ENCODE data around the gene C2CD5. TPM values are rescaled to one million over a fixed set of nuclear protein-coding genes. Genes with fewer than 3 reads are reported as not detected.

Gene C2CD5, protein sequence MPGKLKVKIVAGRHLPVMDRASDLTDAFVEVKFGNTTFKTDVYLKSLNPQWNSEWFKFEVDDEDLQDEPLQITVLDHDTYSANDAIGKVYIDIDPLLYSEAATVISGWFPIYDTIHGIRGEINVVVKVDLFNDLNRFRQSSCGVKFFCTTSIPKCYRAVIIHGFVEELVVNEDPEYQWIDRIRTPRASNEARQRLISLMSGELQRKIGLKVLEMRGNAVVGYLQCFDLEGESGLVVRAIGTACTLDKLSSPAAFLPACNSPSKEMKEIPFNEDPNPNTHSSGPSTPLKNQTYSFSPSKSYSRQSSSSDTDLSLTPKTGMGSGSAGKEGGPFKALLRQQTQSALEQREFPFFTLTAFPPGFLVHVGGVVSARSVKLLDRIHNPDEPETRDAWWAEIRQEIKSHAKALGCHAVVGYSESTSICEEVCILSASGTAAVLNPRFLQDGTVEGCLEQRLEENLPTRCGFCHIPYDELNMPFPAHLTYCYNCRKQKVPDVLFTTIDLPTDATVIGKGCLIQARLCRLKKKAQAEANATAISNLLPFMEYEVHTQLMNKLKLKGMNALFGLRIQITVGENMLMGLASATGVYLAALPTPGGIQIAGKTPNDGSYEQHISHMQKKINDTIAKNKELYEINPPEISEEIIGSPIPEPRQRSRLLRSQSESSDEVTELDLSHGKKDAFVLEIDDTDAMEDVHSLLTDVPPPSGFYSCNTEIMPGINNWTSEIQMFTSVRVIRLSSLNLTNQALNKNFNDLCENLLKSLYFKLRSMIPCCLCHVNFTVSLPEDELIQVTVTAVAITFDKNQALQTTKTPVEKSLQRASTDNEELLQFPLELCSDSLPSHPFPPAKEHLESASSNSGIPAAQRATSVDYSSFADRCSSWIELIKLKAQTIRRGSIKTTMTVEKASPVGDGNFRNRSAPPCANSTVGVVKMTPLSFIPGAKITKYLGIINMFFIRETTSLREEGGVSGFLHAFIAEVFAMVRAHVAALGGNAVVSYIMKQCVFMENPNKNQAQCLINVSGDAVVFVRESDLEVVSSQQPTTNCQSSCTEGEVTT
- 59.3 and 61.7 TPM in 2 replicates for total RNA-seq
- 51.2 TPM for total RNA-seq (2013)
- 24.6 and 33.4 TPM in 2 replicates for polyA plus RNA-seq
- polyA minus RNA-seq, result 11.0 and 17.5 TPM in 2 replicates

DNA sequence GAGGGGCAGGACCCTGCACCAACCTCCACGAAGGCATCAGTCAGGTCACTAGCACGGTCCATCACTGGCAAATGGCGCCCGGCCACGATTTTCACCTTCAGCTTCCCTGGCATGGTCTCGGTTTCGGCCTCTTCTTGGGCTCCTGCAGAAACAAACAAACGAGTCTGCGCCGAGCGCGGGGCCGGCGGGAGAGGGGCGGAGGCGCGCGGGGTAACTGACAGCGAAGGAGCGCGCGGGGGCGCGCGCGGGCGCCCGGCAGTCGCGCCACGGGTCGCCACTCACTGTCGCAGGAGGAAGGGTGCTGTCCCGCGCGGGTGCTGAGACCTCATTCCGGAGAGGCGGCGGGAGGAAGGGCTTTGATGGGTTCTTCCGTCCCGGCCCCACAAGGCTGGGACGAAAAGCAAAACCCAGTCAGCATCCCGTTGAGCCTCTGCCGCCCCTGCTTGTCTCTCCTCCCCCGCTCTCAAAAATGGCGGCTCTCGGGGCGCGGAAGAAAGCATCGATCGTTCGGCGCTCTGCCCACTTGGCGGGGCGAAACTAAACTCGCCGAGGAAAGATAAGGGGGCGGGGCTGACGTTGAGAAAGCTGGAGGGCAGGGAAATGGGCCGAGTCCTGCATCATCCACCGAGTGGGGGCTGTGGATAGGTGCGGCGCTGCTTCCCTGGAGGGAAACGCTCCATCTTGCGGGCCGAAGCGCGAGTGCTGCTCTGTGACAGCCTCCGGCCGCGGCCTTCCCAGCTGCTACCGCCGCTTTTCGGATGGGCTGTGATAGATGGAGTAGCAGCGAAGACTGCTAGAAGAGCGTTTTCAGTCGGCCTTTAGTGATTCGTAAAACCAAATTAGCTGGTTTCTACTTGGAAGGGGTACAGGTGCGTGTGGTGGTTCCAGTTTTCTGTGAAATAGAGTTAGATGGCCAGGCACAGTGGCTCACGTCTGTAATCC lies at the start of gene C2CD5:
Gene C2CD5, minus strand, starts transcription at position 505 of the 942 bp plus-strand sequence. Its CDS starts 392 bp downstream, at position 113.
- H3K9me3 Mint-ChIP-seq (ENCODE audit: insufficient read depth), result peaks cover under 1% of the 10 kb centered on the region
- H3K4me1 Mint-ChIP-seq, result peaks cover 34% of the 10 kb centered on the region
- DNase-seq, result peak; percentile 98
- peak within 1 kb of the TSS; percentile 78 for H3K4me2 ChIP-seq (replicated peaks; ENCODE audit: low read depth, low read length, poor library complexity, severe bottlenecking)
- peak within 1 kb of the TSS; percentile 75 to 86 (median 84) for H3K4me3 ChIP-seq (ENCODE audit: control extremely low read depth in 1 of 5, extremely low read depth in 1 of 5, insufficient read depth in 1 of 5, low read depth in 2 of 5, low read length in 4 of 5)
- no peak for TF ChIP-seq EZH2 (IDR thresholded peaks at IDR 0.05; ENCODE audit: borderline replicate concordance, insufficient read depth, low read depth, low read length, poor library complexity, severe bottlenecking)
- TF ChIP-seq, protein P1, sequence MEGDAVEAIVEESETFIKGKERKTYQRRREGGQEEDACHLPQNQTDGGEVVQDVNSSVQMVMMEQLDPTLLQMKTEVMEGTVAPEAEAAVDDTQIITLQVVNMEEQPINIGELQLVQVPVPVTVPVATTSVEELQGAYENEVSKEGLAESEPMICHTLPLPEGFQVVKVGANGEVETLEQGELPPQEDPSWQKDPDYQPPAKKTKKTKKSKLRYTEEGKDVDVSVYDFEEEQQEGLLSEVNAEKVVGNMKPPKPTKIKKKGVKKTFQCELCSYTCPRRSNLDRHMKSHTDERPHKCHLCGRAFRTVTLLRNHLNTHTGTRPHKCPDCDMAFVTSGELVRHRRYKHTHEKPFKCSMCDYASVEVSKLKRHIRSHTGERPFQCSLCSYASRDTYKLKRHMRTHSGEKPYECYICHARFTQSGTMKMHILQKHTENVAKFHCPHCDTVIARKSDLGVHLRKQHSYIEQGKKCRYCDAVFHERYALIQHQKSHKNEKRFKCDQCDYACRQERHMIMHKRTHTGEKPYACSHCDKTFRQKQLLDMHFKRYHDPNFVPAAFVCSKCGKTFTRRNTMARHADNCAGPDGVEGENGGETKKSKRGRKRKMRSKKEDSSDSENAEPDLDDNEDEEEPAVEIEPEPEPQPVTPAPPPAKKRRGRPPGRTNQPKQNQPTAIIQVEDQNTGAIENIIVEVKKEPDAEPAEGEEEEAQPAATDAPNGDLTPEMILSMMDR (IDR thresholded peaks at IDR 0.05), result peak; percentile 33
- CTCF ChIA-PET, result interaction anchor here (1.5 to 2.3 kb wide), 3 partner anchors 15 to 80 kb away, joined by 3 to 9 read pairs (median 8); partner anchors contain the start of gene ETNK1
- peak within 1 kb of the TSS; percentile 87 for H2AFZ ChIP-seq (ENCODE audit: insufficient read depth, low read depth, low read length, poor library complexity, severe bottlenecking)
- H3K9ac ChIP-seq (ENCODE audit: low read length), result peak within 1 kb of the TSS; percentile 85
- intact Hi-C loops (cut with micrococcal nuclease), result loop anchor here (1.0 to 5.0 kb wide), 7 partner anchors 15 to 1107 kb away; partner anchors contain the start of genes CMAS, ETNK1, GOLT1B and LDHB
- peaks cover 4% of the 10 kb centered on the region for H3K27me3 Mint-ChIP-seq
- H4K20me1 ChIP-seq (ENCODE audit: control insufficient read depth, insufficient read depth, low read length, poor library complexity, severe bottlenecking), result no peaks in the 10 kb centered on the region
- peak within 1 kb of the TSS; percentile 92 to 93 for H3K27ac ChIP-seq (ENCODE audit: low read length in 2 of 2)
- peaks cover 34 to 39% of the 10 kb centered on the region in 2 donors for H3K4me1 ChIP-seq (ENCODE audit: control insufficient read depth in 2 of 2, insufficient read depth in 2 of 2, low read length in 2 of 2)
- peak within 1 kb of the TSS; percentile 96 for H3K4me3 Mint-ChIP-seq
- H3K27me3 ChIP-seq (replicated peaks in 1 of 4; ENCODE audit: control extremely low read depth in 1 of 4, control insufficient read depth in 3 of 4, insufficient read depth in 4 of 4, low read length in 3 of 4), result no peaks in the 10 kb centered on the region
- H3K79me2 ChIP-seq (ENCODE audit: control insufficient read depth, insufficient read depth, low read length), result peaks cover 42% of the 10 kb centered on the region
- ATAC-seq (ENCODE audit: low read depth), result peak; percentile 87
- peak within 1 kb of the TSS; percentile 97 for H3K27ac Mint-ChIP-seq
- POLR2A ChIA-PET, result interaction anchor here (1.1 to 1.8 kb wide), 2 partner anchors 12 to 81 kb away, joined by 3 to 21 read pairs; partner anchors contain the start of gene ETNK1
- H3K36me3 ChIP-seq (replicated peaks in 1 of 2; ENCODE audit: control extremely low read depth in 1 of 2, control insufficient read depth in 1 of 2, extremely low read depth in 1 of 2, insufficient read depth in 2 of 2, low read length in 1 of 2), result no peaks in the 10 kb centered on the region
- H3K9me3 ChIP-seq (ENCODE audit: control extremely low read depth in 1 of 3, control insufficient read depth in 2 of 3, insufficient read depth in 1 of 3, low read length in 2 of 3), result peaks cover 0 to 13% (median 2%) of the 10 kb centered on the region in 3 donors
- 2% methylated on average over 80 of the region's 80 CpGs for WGBS (ENCODE audit: insufficient coverage)

Measured in B cell (primary cell).